Epidermal melanocyte (primary cell): ENCODE measurements around the gene KRT82.

Experiments used
- DNase-seq: peaks from one replicate; pipeline ENCODE4 v3.0.0; 2011; ENCODE audit warnings: low spot score; ENCODE audit not compliant: insufficient read length

The KRT82 gene

DNA sequence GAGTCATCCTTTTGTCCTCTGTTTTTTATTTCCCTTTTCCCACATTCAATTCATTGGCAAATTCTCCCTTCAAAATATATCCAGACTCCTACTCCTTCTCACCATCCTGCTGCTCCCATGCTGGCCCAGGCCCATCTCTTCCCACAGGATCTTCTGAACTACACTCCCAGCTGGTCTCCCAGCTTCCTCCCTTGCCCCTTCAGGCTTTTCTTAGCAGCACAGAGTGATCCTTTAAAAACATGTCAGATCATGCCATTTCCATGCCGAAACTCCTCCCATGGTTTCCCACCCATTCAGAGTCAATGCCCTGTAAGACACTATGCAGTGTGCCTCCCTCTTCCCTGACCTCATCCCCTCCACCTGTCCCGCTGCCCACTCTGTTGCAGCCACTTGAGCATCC, 18.3 kb downstream of the KRT82 start:
- no peak for DNase-seq

DNA sequence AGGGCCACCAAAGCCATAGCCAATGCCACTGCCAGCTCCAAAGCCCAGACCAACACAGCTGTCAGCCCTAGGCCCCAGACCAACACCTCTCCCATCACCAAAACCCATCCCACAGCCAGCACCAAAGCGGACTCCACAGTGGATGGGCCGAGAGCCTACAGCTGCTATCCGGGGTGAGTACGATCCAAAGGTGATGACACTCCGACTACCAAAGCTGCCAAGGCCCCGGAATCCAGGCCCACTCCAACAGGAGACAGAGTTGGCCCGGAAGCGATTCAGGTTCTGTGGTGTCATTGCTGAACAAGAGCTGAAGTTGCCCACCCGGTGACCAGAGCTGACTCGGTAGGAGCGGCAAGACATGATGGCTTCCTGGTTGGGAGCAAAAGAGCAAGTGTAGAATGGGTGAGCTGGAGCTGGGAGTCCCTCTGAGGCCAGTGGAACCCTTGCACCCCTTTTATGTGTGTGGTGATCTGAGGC, 20.9 kb downstream of the KRT82 start, which contains the start of gene KRT84:
Gene KRT84 (minus strand): TSS at position 427 of the 477 bp plus-strand sequence. CDS start 67 bp downstream, at position 360.
- DNase-seq = no peak

DNA sequence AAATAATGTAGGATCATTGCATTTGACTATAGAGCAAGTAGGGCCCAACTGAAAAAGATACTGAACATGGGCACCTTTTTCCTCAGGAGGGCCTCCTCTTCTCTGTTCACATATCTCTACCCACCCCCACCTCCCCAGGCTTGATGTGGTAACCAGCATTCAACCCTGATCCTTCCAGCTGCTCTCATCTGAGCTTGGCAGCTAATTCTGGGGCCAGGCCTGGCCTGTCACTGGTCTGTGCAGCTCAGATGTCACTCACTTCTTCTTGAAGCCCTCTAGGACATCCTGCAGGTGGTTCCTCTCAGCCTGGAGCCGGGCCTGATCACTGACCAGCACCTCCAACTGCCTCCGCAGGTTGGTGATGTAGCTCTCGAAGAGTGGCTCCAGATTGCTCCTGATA, 22.8 kb downstream of the KRT82 start:
- no peak for DNase-seq

DNA sequence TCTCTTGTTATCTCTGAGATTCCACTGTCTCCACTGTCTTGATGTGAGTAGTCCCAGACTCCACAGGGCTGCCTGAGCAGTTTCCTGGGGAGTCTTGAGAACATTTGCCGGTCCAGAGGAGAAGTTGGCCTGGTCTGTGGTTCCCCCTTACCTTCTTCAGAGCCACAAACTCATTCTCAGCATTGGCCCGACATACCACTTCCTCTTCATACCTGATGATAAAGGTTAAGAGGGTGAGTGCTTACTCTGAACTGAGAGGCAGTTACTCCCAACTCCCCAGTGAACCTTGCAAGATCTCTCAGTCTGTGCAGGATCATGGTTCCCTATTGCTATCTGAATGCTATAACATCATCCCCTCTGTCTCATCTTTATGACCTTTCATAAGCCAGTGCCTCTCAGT, 23.3 kb downstream of the KRT82 start:
- no peak for DNase-seq

DNA sequence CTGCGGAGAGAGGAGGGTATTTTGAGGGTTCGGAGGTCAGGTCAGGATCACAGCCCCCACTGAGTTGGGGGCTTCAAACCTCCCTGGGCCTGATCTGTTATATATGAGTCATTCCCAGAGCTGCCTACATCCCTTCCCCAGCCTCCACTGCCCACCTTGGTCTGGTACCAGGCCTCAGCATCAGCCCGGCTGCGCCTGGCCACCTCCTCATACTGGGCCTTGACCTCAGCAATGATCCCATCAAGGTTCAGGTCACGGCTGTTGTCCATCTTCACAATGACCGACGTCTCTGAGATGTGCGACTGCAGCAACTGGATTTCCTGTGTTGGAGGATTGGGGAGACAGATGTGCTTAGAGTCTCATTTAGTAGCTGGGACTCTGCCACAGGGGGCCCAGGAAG, 24.9 kb downstream of the KRT82 start:
- DNase-seq = no peak

DNA sequence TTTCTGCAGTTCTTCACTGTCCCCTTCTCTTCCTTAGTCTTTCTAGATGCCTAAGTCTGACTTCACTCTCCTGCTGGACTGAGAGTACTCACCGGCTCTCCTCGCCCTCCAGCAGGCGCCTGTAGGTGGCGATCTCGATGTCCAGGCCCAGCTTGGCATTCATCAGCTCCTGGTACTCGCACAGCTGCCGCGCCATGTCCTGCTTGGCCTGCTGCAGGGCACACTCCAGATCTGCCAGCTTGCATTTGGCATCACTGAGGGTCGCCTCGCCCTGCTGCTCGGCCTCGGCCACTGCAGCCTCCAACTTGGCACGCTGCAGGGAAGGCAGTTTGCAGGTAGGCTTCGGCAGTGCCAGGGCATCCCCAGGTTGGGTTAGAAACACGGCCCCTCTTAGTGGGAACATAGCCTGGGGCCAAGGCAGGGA, 25.9 kb downstream of the KRT82 start:
- no peak for DNase-seq

DNA sequence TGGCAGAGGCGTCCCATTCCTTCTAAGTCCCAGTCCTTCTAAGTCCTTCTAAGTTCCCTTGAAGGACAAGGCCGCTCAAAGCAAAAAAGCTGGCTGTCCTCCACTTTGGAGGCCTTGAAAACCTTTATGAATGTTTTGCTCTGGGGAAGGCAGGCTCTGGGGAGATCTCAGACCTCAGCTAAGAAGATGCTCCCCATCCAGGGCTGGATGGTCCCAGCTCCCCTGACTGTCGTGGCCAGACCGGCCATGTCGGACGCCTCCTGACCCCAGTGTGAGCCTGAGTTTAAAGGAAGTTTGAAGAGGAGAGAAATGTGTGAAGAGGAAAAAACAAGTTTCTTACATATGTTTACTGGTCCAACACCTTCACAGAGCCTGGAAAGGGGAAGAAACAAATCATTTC, 26.6 kb downstream of the KRT82 start:
- no peak for DNase-seq

DNA sequence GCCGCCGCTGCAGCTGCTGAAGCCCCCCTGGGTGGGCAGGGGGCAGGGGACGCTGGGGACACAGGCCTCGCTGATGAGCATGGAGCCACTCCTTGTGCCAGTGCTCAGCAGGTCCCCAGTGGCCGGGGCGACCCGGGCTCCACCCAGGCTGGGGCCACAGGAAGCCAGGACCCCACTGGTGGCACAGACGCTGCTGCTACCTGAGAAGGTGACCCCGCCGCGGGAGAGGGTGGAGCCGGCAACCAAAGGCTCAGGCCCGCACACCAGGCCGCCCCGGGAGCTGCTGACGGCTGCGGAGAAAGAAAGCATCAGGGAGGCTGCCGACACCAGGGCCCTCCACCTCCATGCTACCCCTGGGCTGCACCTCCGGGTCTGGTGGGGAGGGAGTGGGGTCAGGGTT, 28.0 kb downstream of the KRT82 start:
- no peak for DNase-seq

DNA sequence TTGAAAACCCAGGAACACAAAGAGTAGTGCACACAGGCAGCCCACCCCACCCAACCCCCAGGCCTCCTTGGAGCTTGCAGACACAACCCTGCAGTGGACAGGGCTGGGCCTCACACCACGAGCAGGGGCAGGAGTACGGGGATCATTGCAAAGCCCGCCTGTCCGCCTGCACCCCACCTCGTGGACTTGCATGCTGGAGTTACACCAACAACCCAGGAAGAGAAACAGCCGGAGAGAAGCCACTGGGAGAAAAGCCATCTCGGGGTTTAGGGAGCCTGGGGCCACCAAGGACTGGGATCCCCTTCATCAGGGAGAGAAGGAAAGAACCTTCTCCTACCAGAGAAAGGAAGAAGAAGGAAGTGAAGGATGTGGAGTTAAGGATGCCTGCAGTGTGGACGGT, 28.9 kb downstream of the KRT82 start:
- DNase-seq = no peak

DNA sequence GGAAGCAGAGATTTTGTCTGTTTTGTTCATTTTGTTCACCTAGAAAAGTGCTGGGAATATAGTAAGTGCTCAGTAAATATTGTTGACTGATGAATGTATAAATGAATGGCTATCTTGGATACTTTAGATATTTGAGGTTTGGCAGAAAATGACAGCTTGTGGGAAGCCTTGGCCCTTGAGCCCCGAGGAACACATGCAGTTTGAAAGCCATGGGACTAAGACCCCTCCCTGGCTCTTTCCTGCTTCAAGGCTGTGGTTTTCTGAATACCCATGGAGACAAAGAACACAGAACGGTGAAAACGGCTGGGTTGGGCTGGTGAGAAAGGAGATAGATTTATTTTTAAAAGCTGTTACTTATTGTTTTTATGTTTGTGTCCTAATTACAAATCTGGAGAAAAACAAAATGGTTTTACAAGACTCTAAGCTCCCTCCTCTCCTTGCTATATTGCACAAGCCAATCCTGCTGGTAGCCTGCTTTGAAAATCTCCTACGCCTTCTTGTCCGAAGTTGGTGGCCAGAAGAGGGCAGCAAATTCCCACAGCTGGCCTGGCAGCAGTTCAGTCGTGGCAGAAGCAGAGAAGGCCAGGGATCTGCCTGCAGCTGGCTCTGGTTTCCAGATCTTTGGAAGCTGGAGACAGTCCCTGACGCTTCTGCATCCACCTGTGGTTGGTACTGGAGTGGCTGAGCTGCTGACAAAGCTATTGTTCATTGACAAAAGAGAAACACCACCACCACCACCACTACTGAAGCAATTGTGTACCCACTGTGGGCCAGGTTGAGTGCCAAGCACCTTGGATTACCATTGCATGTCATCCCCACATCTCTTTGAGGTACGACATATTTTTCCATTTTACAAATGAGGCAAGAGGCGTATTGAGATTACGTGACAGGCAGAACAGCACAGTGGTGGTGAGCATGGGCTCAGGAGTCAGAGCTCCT, 33.6 kb downstream of the KRT82 start:
- peak; percentile 96 for DNase-seq

DNA sequence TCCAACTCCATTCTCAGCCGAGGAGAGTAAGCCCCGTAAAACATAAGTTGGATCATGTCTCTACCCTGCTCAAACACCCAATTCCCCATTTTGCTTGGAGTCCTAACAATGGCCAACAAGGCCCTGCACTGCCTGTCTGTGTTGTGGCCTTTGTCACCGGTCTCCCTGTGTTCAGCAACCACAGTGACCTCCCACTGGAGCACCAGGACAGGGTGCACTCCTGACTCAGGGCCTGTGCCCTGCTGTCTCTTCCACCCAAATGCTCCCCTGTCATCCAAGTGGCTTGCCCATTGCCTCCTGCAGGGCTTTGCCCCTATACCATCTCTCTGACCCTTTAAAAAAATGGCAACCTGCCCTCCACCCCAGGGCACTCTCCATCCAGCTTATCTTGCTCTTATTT, 34.4 kb downstream of the KRT82 start:
- DNase-seq = no peak

DNA sequence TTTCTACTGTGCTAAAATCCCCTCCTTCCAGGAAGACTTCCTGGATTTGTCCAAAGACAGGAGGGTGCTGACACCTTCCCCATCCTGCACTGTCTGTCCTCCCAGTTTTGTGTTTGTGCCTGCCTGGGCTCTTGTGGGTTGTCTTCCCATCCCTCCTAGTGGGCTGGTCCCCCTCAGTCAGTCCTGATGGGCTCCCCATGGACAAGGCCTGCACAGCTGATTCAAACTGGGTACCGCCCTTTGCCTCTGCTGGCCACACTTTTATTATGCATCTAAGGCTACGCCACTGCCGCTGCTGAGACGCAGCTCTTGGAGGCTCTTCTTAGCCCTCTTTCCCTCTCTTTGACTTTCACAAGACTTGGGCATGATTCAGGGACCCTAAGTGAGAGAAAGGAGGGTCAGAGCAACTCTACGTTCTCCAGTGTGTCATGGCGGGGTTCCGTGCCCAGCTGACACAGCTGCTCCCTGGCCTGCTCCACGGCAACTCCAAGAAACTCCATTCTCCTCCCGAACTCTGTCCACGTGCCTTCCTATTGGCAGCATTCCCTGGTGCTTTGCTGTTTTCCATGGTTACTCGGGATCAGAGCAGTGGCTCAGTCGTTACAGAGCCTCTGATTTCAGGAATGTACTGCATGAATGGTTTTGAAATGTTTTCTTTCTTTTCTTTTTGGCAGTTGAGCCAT, 35.1 kb downstream of the KRT82 start:
- no peak for DNase-seq

DNA sequence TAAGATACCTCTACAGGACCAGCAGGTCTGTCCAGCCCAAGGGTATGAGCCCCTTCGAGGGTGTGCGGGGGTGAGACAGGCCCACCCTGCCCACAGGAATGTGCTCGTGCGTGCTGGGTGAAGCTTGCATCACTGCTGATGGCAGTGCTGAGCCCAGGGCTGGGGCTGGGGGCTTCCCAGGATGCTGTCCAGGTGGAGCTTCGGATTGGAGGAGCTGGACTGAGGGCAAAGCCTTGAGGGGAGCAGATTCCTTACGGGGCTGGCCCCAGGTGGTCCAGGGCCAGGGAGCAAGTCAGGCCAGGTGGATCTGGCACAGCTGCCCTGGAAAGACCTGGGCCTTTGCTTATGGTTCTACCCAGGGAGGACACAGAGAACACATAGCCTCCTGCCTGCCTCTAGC, 36.3 kb downstream of the KRT82 start:
- no peak for DNase-seq

DNA sequence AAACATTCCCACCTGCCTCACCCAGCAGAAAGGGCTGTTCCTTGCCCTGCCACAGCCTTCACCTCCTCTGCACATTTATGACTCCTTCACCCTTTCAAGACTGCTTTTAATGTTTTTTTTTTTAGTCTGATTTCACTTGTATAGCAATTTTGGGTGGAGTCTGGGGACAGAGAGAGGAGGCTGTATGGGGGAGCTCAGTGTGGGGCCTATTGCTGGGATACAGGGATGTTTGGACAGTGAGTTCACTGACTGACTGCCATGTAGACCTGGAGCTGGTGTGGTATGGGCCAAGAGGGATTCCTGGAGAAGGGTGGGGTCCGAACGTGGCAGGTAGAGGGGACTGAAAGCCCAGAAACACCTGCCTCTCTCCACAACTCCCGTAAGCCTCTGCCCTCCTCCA, 36.9 kb downstream of the KRT82 start:
- no peak for DNase-seq

DNA sequence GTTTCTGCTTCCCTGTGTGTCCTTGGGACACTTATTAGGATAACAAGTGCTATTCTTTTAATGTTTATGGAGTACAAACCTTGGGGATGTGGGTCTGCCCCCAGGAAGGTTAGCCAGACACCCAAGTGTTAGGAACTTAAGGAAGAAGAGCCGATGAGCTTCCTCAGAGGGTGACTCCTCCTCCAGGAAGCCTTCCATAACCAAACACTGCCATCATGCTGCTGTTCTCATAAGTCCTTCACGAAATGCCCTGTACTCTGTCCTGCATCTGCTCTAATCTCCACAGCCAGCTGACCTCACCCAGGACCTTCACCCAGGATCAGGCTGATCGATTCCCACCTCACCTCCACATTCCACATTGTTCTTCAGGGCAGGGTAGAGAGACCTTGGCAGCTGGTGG, 37.6 kb downstream of the KRT82 start:
- DNase-seq = no peak

DNA sequence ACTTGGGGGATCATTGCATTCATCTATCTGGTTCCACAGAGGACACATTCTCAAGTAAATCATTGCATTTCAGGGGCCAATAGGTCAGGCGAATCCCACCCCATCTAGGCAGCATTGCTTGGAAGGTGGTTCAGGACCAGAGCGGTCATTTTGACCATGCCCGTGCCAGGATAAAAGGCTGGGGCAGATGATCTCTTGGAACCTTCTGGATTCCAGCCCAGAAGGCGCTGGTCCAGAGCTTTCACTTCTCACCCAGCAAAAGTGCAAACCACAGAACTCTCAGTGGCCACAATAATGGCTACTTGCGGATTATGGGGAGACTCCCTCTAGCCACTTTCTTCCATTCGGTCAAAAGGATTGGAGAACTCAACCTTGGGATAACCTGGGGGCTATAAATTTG, 38.3 kb downstream of the KRT82 start:
- DNase-seq = no peak

DNA sequence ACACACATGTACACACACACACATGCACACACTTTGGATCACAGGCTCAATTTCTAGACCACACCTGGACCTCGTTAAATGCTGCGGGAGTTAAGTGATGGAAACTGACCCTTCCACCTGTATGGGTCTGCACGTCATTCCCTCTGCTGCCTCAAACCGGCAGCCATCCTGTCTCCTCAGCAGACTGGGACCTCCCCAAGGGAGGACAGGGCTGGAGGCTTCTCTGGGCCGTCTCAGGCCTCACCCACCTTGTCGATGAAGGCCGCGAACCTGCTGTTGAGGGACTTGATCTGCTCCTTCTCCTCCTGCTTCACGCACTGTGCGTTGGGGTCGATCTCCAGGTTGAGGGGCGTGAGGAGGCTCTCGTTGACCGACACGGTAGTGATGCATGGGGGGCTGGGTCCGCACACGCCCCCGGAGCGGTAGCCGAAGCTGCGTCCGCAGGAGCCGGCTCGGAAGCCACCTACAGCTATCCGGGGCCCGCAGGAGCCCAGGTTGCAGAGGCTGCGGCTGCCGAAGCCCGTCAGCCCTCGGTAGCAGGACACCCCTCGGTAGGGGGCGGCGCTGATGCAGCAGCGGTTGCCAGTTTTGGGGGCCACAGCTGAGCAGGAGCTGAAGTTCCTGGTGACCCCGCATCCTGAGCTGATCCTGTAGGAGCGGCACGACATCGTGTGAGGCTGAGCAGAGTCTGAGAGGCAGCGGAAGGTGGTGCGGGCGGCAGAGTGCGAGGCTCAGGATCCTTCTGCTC, 39.2 kb downstream of the KRT82 start, which contains the start of gene KRT85:
Gene KRT85 (minus strand): TSS at position 744 of the 748 bp plus-strand sequence. CDS start 76 bp downstream, at position 668.
- DNase-seq = no peak

DNA sequence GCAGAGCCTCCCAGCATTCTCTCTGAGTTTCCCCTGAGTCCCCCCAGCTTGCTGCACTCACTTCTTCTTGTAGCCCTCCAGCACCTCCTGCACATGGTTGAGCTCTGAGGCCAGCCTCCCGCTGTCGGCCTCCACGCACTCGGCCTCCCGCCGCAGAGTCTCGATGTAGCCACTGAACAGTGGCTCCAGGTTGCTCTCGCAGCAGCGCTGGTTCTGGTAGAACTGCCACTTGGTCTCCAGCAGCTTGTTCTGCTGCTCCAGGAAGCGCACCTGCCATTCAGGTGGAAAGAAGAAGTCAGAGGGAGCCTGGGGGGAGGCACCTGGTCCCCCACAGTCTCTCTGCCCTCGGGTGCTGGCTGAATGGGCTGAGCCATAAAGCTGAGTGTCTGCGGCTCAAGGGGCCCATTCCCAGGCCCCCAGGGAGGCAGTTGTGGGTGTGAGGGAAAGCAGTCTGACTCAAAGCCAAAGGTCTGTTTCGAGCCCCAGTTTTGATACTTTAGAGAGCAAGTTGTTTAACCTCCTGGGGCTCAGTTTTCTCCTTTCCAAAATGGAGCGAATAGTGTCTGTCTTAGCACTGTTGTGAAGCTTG, 41.1 kb downstream of the KRT82 start:
- no peak for DNase-seq

DNA sequence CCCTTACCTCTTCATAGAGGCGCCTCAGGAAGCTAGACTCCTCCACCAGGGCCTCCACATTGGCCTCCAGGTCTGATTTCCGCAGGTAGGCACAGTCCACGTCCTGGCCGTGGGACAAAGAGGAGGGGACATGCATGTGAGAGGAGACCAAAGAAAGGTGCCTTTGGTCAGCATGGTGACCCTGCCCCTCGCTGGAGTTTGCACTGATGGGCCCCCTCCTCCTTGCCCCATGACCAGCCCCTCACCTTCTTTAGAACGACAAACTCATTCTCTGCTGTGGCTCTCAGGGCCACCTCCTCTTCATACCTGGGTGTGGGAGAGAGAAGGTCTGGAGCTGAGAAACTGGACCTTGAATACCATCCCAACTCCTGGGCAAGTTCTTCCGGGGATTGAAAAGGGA, 42.1 kb downstream of the KRT82 start:
- DNase-seq = no peak

DNA sequence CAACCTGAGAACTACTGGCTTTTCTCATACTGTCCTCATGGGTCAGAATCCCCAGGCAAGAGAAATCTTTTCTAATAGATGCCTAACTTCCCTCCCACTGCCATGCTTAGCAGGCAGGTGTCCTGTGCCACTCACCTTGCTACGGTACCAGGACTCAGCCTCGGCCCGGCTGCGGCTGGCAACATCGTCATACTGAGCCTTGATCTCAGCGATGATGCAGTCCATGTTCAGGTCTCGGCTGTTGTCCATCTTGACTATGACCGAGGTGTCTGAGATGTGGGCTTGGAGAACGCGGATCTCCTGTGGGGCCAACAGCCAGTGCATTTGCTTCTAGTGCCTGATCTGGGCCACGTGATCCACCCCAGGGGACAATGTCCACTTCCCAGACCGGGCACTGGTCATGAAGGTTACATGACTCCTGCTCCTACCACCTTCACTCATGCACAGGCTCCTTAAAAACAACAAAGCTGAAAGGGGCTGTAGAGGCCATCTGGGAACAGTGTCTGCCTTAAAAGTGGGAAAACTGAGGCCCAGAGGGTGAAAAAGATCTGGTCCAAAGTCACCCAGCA, 42.9 kb downstream of the KRT82 start:
- DNase-seq = no peak
